Measurements from ENCODE around the gene ZNF473.
"Not testable (repeated sequence)": the region's sequence is repeated elsewhere in the genome, so short reads cannot be mapped to it uniquely, and the experiment has no call there.

DNA sequence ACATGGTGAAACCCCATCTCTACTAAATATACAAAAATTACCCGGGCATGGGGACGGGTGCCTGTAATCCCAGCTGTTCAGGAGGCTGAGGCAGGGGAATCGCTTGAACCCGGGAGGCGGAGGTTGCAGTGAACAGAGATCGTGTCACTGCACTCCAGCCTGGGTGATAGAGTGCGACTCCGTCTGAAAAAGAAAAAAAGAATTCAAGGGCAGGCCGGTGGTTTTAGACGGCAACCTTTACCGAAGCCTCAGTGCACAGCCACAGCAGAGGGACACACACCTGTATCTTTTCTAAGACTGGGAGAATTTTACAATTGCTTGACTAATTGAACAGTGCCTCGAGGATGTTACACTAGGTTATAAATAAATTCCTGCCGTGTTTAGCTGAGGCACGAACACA is 73.9 kb downstream of the ZNF473 start:
- TF ChIP-seq CREB1, USF1 (CRISPR knock-in tag; IDR thresholded peaks at IDR 0.05): not testable (repeated sequence)

All from WTC11 (cell line).